Spleen (tissue), 7 donors: ENCODE results near the gene C17orf78.

Source experiments
- CTCF ChIP-seq, 11 experiments: fragments of 200-600 bp in 7 of 11; fragments of 450-650 bp in 4 of 11; sonication (generic) in 4 of 11; IDR thresholded peaks in 8 of 11; conservative IDR thresholded peaks in 3 of 11; 1 replicate in 7 of 11; 2 replicates in 4 of 11; pipeline versions ENCODE4 v1.4.0 to v1.8.0; 2016 to 2021; ENCODE audit warnings: antibody characterized with exemption in 11 of 11, inconsistent platforms in 4 of 11, mild to moderate bottlenecking in 1 of 11
- POLR2A ChIP-seq, 3 donors: fragments of 450-650 bp; IDR thresholded peaks; one replicate each; pipeline ENCODE4 v1.5.1; 2017; ENCODE audit warnings: antibody characterized with exemption in 3 of 3, mild to moderate bottlenecking in 1 of 3
- donor health status: DM: no; HTN: no; CAD: no; lungs with moderate emphysema.
- donor health status: DM: no; HTN: no; CAD: no.
- donor health status: DM: no; HTN: no; CAD: no.

GRCh38 chr17:37358098-37358829, 17.5 kb upstream of the C17orf78 start:
- TF ChIP-seq POLR2A (IDR thresholded peaks at IDR 0.05) (no peak), CTCF (IDR thresholded peaks at IDR 0.05 in 8 of 11, conservative IDR thresholded peaks at IDR 0.05 in 3 of 11) (no peak)
